Smooth muscle cell (in vitro differentiated cells): ENCODE data around the gene CYP2F1. TPM values are rescaled to one million over a fixed set of nuclear protein-coding genes. Genes with fewer than 3 reads are reported as not detected.

Experiments
- DNase-seq: peaks from one replicate; lab custom pipeline; 2025; ENCODE audit not compliant: unreplicated experiment; lab: John Stamatoyannopoulos, UW
- H2AFZ ChIP-seq: fragments of 200-600 bp; sonication (generic); 2 replicates; pipeline ENCODE4 v1.6.0; 2016; ENCODE audit warnings: antibody characterized with exemption, low read depth, mild to moderate bottlenecking
- H3F3A ChIP-seq: fragments of 200-600 bp; sonication (generic); 2 replicates; pipeline ENCODE4 v1.6.0; 2017; ENCODE audit warnings: antibody characterized with exemption, low read depth
- H3K27ac ChIP-seq: fragments of 200-600 bp; sonication (generic); 2 replicates; pipeline ENCODE4 v1.5.1; 2016; ENCODE audit warnings: low read depth, mild to moderate bottlenecking
- H3K27me3 ChIP-seq: fragments of 200-600 bp; sonication (generic); 2 replicates; pipeline ENCODE4 v1.6.1; 2016; ENCODE audit warnings: low read depth, mild to moderate bottlenecking
- H3K36me3 ChIP-seq: fragments of 200-600 bp; sonication (generic); 2 replicates; pipeline ENCODE4 v1.5.1; 2016; ENCODE audit warnings: low read depth
- H3K4me1 ChIP-seq: fragments of 200-600 bp; sonication (generic); 2 replicates; pipeline ENCODE4 v1.5.1; 2016; ENCODE audit warnings: low read depth
- H3K4me2 ChIP-seq: fragments of 200-600 bp; sonication (generic); 2 replicates; pipeline ENCODE4 v1.6.0; 2016; ENCODE audit warnings: mild to moderate bottlenecking
- H3K4me3 ChIP-seq: fragments of 200-600 bp; sonication (generic); 2 replicates; pipeline ENCODE4 v1.5.1; 2016; ENCODE audit warnings: mild to moderate bottlenecking
- H3K79me2 ChIP-seq: fragments of 200-600 bp; sonication (generic); 2 replicates; pipeline ENCODE4 v1.6.0; 2016; ENCODE audit warnings: low read depth, mild to moderate bottlenecking
- H3K9ac ChIP-seq: fragments of 200-600 bp; sonication (generic); 2 replicates; pipeline ENCODE4 v1.6.0; 2016; ENCODE audit warnings: low read depth
- H3K9me3 ChIP-seq: fragments of 200-600 bp; sonication (generic); replicated peaks from 2 replicates; pipeline ENCODE4 v1.5.1; 2016; ENCODE audit warnings: low read depth
- H4K20me1 ChIP-seq: fragments of 200-600 bp; sonication (generic); 2 replicates; pipeline ENCODE4 v1.6.0; 2016; ENCODE audit warnings: low read depth
- CTCF ChIP-seq: fragments of 200-600 bp; sonication (generic); IDR thresholded peaks from 2 replicates; pipeline ENCODE4 v1.5.1; 2017; ENCODE audit warnings: borderline replicate concordance, mild to moderate bottlenecking, antibody characterized with exemption; ENCODE audit not compliant: insufficient read depth, poor library complexity, severe bottlenecking
- WGBS: methylation state at CpG from one replicate; pipeline ENCODE4 v1.1.7; 2016; ENCODE audit warnings: low lambda C conversion rate; 5-methylcytosine and 5-hydroxymethylcytosine counted together
- polyA plus RNA-seq: library from polyadenylated mRNA; unstranded; fragments of >200 nt; fragmentation: Nextera tagmentation; extraction: Ambion mirVana; gene quantifications from 2 replicates; pipeline ENCODE4 v1.2.1, GENCODE V29; 2016
- total RNA-seq: library from RNA; depleted of rRNA; stranded (reverse); fragments of >200 nt; gene quantifications from 2 replicates; pipeline ENCODE4 v1.2.3, GENCODE V29; 2014

CYP2F1 gene
- total and polyA plus RNA-seq, 2 experiments from 2014 or later: not detected

- Histone ChIP-seq H3F3A (peaks cover 4% of the 10 kb centered on the region), H4K20me1 (no peaks in the 10 kb centered on the region), H3K36me3 (no peaks in the 10 kb centered on the region), H3K27me3 (no peaks in the 10 kb centered on the region), H3K4me1 (peaks cover 7% of the 10 kb centered on the region), H3K79me2 (no peaks in the 10 kb centered on the region), H3K4me2 (peak overlapping the region; percentile 79), H3K9me3 (no peaks in the 10 kb centered on the region), H2AFZ (peak overlapping the region; percentile 77), H3K9ac (no peak overlapping the region), H3K4me3 (peak overlapping the region; percentile 40), H3K27ac (peak overlapping the region; percentile 72)
- WGBS: 16% methylated on average over 14 of the region's 14 CpGs
- no peak for DNase-seq
- no peak for TF ChIP-seq CTCF
Measured at GRCh38 chr19:41175801-41176777, 61.9 kb downstream of the CYP2F1 start.

Other genes with a start within 250 kb of the CYP2F1 start
- gene CYP2A7, start 232.2 kb upstream of the CYP2F1 start, total RNA-seq: not detected in 2 replicates
- gene CYP2A7, start 232.2 kb upstream of the CYP2F1 start, polyA plus RNA-seq: not detected in 2 replicates
- gene CYP2B6, start 123.2 kb upstream of the CYP2F1 start, total RNA-seq: not detected in 2 replicates
- not detected in 2 replicates for gene CYP2B6, start 123.2 kb upstream of the CYP2F1 start, polyA plus RNA-seq
- gene CYP2A13, start 26.0 kb upstream of the CYP2F1 start, total RNA-seq: not detected in 2 replicates
- not detected in 2 replicates for gene CYP2A13, start 26.0 kb upstream of the CYP2F1 start, polyA plus RNA-seq
- gene CYP2S1, start 78.8 kb downstream of the CYP2F1 start, total RNA-seq: 0.18 and 0.63 TPM in 2 replicates
- 1.8 and 6.1 TPM in 2 replicates for gene CYP2S1, start 78.8 kb downstream of the CYP2F1 start, polyA plus RNA-seq
- 71.2 and 76.8 TPM in 2 replicates for gene AXL, start 104.8 kb downstream of the CYP2F1 start, total RNA-seq
- 16.9 and 27.0 TPM in 2 replicates for gene AXL, start 104.8 kb downstream of the CYP2F1 start, polyA plus RNA-seq
- 78.6 and 101 TPM in 2 replicates for gene HNRNPUL1, start 149.9 kb downstream of the CYP2F1 start, total RNA-seq
- gene HNRNPUL1, start 149.9 kb downstream of the CYP2F1 start, polyA plus RNA-seq: 121 and 125 TPM in 2 replicates
- 3.0 and 7.5 TPM in 2 replicates for gene CCDC97, start 195.7 kb downstream of the CYP2F1 start, total RNA-seq
- gene CCDC97, start 195.7 kb downstream of the CYP2F1 start, polyA plus RNA-seq: 15.3 and 18.2 TPM in 2 replicates
- 37.6 and 51.7 TPM in 2 replicates for gene TGFB1, start 239.5 kb downstream of the CYP2F1 start, total RNA-seq
- gene TGFB1, start 239.5 kb downstream of the CYP2F1 start, polyA plus RNA-seq: 199 and 216 TPM in 2 replicates
- gene B9D2, start 249.7 kb downstream of the CYP2F1 start, total RNA-seq: 1.6 and 2.1 TPM in 2 replicates
- gene B9D2, start 249.7 kb downstream of the CYP2F1 start, polyA plus RNA-seq: 12.2 and 13.9 TPM in 2 replicates